HCT116 (cell line): ENCODE results near the gene PDZRN4. TPM values are rescaled to one million over a fixed set of nuclear protein-coding genes. Genes with fewer than 3 reads are reported as not detected.
A peak's percentile ranks its signal among the peaks of the same experiment; 100 is the strongest.

Source experiments
- ATAC-seq: fragments of 200-7000 bp; cut with Tn5 transposase; 2 replicates; pipeline ENCODE4 v1.9.1; 2020; ENCODE audit warnings: mild to moderate bottlenecking, moderate library complexity
- BruUV-seq: library from RNA; stranded (reverse); fragments of 400-500 nt; replicated peaks from 2 replicates; lab custom pipeline; 2021; lab: Mats Ljungman, UMichigan
- CTCF ChIA-PET: fragments of 300-600 bp; sonication (Branson Sonifier 250); formaldehyde crosslinking; loops from one replicate; lab custom pipeline; 2021; ENCODE audit warnings: antibody characterized with exemption; lab: Charles Lee
- POLR2A ChIA-PET: fragments of 300-600, 350-600 bp; sonication (Branson Sonifier 250); formaldehyde crosslinking; loops from one replicate; lab custom pipeline; 2021; ENCODE audit warnings: antibody characterized with exemption; lab: Charles Lee
- RAD21 ChIA-PET, 2 experiments: fragments of 300-600 bp; sonication (Branson Sonifier 250); formaldehyde crosslinking; loops; one replicate each; lab custom pipeline; 2023; ENCODE audit warnings: low total read pairs in 2 of 2; ENCODE audit not compliant: uncharacterized antibody in 2 of 2, unreplicated experiment in 2 of 2, low non-redundant PET in 1 of 2; lab: Charles Lee
- DNase-seq: peaks from one replicate; pipeline ENCODE4 v3.0.0-alpha.2; 2010; ENCODE audit warnings: low read depth, low spot score
- H2AFZ ChIP-seq: fragments of 200-600 bp; shearing (Covaris generic), sonication (generic); 2 replicates; pipeline ENCODE4 v1.6.1; 2017; ENCODE audit warnings: low read depth, mixed run types, mixed read lengths, antibody characterized with exemption, low read length; ENCODE audit not compliant: poor library complexity, severe bottlenecking
- H3K27ac ChIP-seq: 2 replicates; pipeline ENCODE4 v1.5.1; 2012; ENCODE audit warnings: low read depth, low read length
- H3K27me3 ChIP-seq: fragments of 200-600 bp; sonication (generic); 2 replicates; pipeline ENCODE4 v1.6.1; 2016; ENCODE audit warnings: mixed run types, low read length, mixed read lengths; ENCODE audit not compliant: insufficient read depth
- H3K36me3 ChIP-seq, 2 experiments: fragments of 200-500 bp in 1 of 2; fragments of 200-600 bp in 1 of 2; sonication (Bioruptor generic) in 1 of 2; sonication (generic) in 1 of 2; 2 replicates each; pipeline versions ENCODE4 v1.5.1 to v1.6.1; 2014 to 2016; ENCODE audit warnings: low read length in 2 of 2, inconsistent platforms in 1 of 2, mixed read lengths in 1 of 2, mixed run types in 1 of 2; ENCODE audit not compliant: insufficient read depth in 2 of 2, control insufficient read depth in 1 of 2
- H3K4me1 ChIP-seq, 2 experiments: fragments of 200-600 bp in 1 of 2; sonication (generic) in 1 of 2; 2 replicates each; pipeline versions ENCODE4 v1.5.1 to v1.6.1; 2012 to 2017; ENCODE audit warnings: low read length in 2 of 2, inconsistent platforms in 1 of 2, mild to moderate bottlenecking in 1 of 2, mixed read lengths in 1 of 2, mixed run types in 1 of 2, moderate library complexity in 1 of 2; ENCODE audit not compliant: insufficient read depth in 2 of 2, control insufficient read depth in 1 of 2
- H3K4me2 ChIP-seq: fragments of 200-600 bp; sonication (generic); 2 replicates; pipeline ENCODE4 v1.6.1; 2017; ENCODE audit warnings: mixed run types, low read length, mixed read lengths
- H3K4me3 ChIP-seq, 2 experiments: fragments of 200-600 bp in 1 of 2; sonication (generic) in 1 of 2; replicated peaks in 1 of 2; 2 replicates each; pipeline ENCODE4 v1.5.1; 2011 to 2016; ENCODE audit warnings: low read length in 2 of 2, control low read depth in 1 of 2, low read depth in 1 of 2, mild to moderate bottlenecking in 1 of 2, mixed read lengths in 1 of 2, mixed run types in 1 of 2
- H3K79me2 ChIP-seq: fragments of 200-600 bp; sonication (generic); 2 replicates; pipeline ENCODE4 v1.6.1; 2017; ENCODE audit warnings: mild to moderate bottlenecking, mixed run types, low read length, moderate library complexity, mixed read lengths; ENCODE audit not compliant: insufficient read depth
- H3K9ac ChIP-seq: fragments of 200-600 bp; sonication (generic); 2 replicates; pipeline ENCODE4 v1.6.1; 2016; ENCODE audit warnings: low read length, mixed read lengths
- H3K9me2 ChIP-seq: fragments of 200-600 bp; sonication (generic), shearing (Covaris generic); 2 replicates; pipeline ENCODE4 v1.6.1; 2017; ENCODE audit warnings: mixed run types, mild to moderate bottlenecking, moderate library complexity; ENCODE audit not compliant: insufficient read depth
- H3K9me3 ChIP-seq, 2 experiments: fragments of 200-500 bp in 1 of 2; fragments of 200-600 bp in 1 of 2; sonication (Bioruptor generic) in 1 of 2; sonication (generic) in 1 of 2; 2 replicates each; pipeline ENCODE4 v1.6.1; 2014 to 2017; ENCODE audit warnings: low read length in 2 of 2, mixed read lengths in 2 of 2, inconsistent platforms in 1 of 2, low read depth in 1 of 2, mild to moderate bottlenecking in 1 of 2, mixed run types in 1 of 2, moderate library complexity in 1 of 2; ENCODE audit not compliant: control insufficient read depth in 1 of 2, insufficient read depth in 1 of 2
- H4K20me1 ChIP-seq: fragments of 200-600 bp; sonication (generic), shearing (Covaris generic); 2 replicates; pipeline ENCODE4 v1.6.1; 2017; ENCODE audit warnings: mixed run types, mild to moderate bottlenecking, moderate library complexity; ENCODE audit not compliant: insufficient read depth
- ATF3 ChIP-seq: IDR thresholded peaks from 2 replicates; pipeline ENCODE4 v1.6.1; 2012
- CEBPB ChIP-seq: IDR thresholded peaks from 2 replicates; pipeline ENCODE4 v1.6.1; 2012; ENCODE audit warnings: low read depth
- CTCF ChIP-seq, 3 experiments: fragments of 200-600 bp in 1 of 3; sonication (generic) in 1 of 3; IDR thresholded peaks in 2 of 3; conservative IDR thresholded peaks in 1 of 3; 2 replicates each; pipeline ENCODE4 v1.5.1; 2012 to 2017; ENCODE audit warnings: low read depth in 2 of 3, low read length in 2 of 3, antibody characterized with exemption in 1 of 3, borderline replicate concordance in 1 of 3, control low read depth in 1 of 3, mild to moderate bottlenecking in 1 of 3, mixed read lengths in 1 of 3, mixed run types in 1 of 3, moderate library complexity in 1 of 3; ENCODE audit not compliant: insufficient read depth in 1 of 3
- EGR1 ChIP-seq: IDR thresholded peaks from 2 replicates; pipeline ENCODE4 v1.6.1; 2012; ENCODE audit warnings: low read depth
- ELF1 ChIP-seq: IDR thresholded peaks from 2 replicates; pipeline ENCODE4 v1.6.1; 2012; ENCODE audit warnings: low read depth, borderline replicate concordance
- EZH2phosphoT487 ChIP-seq: fragments of 200-600 bp; IDR thresholded peaks from 2 replicates; pipeline ENCODE4 v1.6.1; 2018; ENCODE audit warnings: antibody characterized with exemption, borderline replicate concordance
- FOSL1 ChIP-seq: IDR thresholded peaks from 2 replicates; pipeline ENCODE4 v1.6.1; 2012; ENCODE audit warnings: low read depth
- MAX ChIP-seq: IDR thresholded peaks from 2 replicates; pipeline ENCODE4 v1.6.1; 2012
- POLR2A ChIP-seq: IDR thresholded peaks from 2 replicates; pipeline ENCODE4 v1.7.0; 2011; ENCODE audit warnings: borderline replicate concordance; ENCODE audit not compliant: insufficient read depth, insufficient read length; ENCODE audit errors: extremely low read depth
- POLR2AphosphoS5 ChIP-seq: IDR thresholded peaks from 2 replicates; pipeline ENCODE4 v1.6.1; 2011; ENCODE audit warnings: mild to moderate bottlenecking, low read depth, low read length, moderate library complexity
- RAD21 ChIP-seq: IDR thresholded peaks from 2 replicates; pipeline ENCODE4 v1.6.1; 2012; ENCODE audit warnings: low read depth, mild to moderate bottlenecking
- REST ChIP-seq: IDR thresholded peaks from 2 replicates; pipeline ENCODE4 v1.6.1; 2012; ENCODE audit warnings: low read depth
- SIN3A ChIP-seq: IDR thresholded peaks from 2 replicates; pipeline ENCODE4 v1.6.1; 2012; ENCODE audit warnings: low read depth
- SP1 ChIP-seq: IDR thresholded peaks from 2 replicates; pipeline ENCODE4 v1.6.1; 2012; ENCODE audit warnings: low read depth
- SRF ChIP-seq: IDR thresholded peaks from 2 replicates; pipeline ENCODE4 v1.6.1; 2012; ENCODE audit warnings: low read depth
- ZNF274 ChIP-seq: fragments of 200-500 bp; sonication (Bioruptor generic); IDR thresholded peaks from 2 replicates; pipeline ENCODE4 v1.6.1; 2014; ENCODE audit warnings: mild to moderate bottlenecking, low read depth, low read length, inconsistent platforms
- intact Hi-C: fragments of 100-400 bp; cut with micrococcal nuclease; formaldehyde crosslinking; loops from 2 replicates; pipeline ENCODE4 v1.10.0; 2022
- total RNA-seq: library from RNA; stranded (reverse); gene quantifications from one replicate; pipeline ENCODE4 v1.2.1, GENCODE V29; 2021; ENCODE audit not compliant: unreplicated experiment

The PDZRN4 gene
- total RNA-seq, 1 experiment from 2014 or later, result not detected

- H3K27ac ChIP-seq, result no peak overlapping the region
- no peak overlapping the region for H3K9ac ChIP-seq
- TF ChIP-seq SRF (no peak), REST (no peak), MAX (no peak), ZNF274 (no peak), FOSL1 (no peak), EGR1 (no peak), POLR2A (no peak), CTCF (IDR thresholded peaks at IDR 0.05 in 2 of 3, conservative IDR thresholded peaks at IDR 0.05 in 1 of 3; ENCODE audit: borderline replicate concordance in 1 of 3, insufficient read depth in 1 of 3, low read depth in 2 of 3, low read length in 2 of 3) (peak in 2 of 3 experiments; percentile 53 to 55; a peak in 4 of 6 replicates), EZH2phosphoT487 (no peak), POLR2AphosphoS5 (no peak), CEBPB (no peak), RAD21 (peak; percentile 44), ATF3 (no peak), ELF1 (no peak), SP1 (no peak), SIN3A (no peak)
- H3K79me2 ChIP-seq, result no peaks in the 10 kb centered on the region
- intact Hi-C loops, result no loop called here
- peak; percentile 2 for DNase-seq
- H3K4me2 ChIP-seq, result no peak overlapping the region
- no peaks in the 10 kb centered on the region for H3K4me1 ChIP-seq
- no peaks in the 10 kb centered on the region for H3K36me3 ChIP-seq
- no TSS peak for BruUV-seq
- no peaks in the 10 kb centered on the region for H4K20me1 ChIP-seq
- H2AFZ ChIP-seq, result no peak overlapping the region
- POLR2A ChIA-PET, result no interaction called here
- H3K9me2 ChIP-seq, result no peaks in the 10 kb centered on the region
- RAD21 ChIA-PET, result no interaction called here
- CTCF ChIA-PET, result no interaction called here
- no peaks in the 10 kb centered on the region for H3K9me3 ChIP-seq
- H3K4me3 ChIP-seq, result no peak overlapping the region
- peak; percentile 86 for ATAC-seq
- H3K27me3 ChIP-seq, result no peaks in the 10 kb centered on the region
Observed at GRCh38 chr12:41514907-41515306, 326.8 kb downstream of the PDZRN4 start.
